Panc1 (cell line): ENCODE data around the gene AMIGO2. TPM values are rescaled to one million over a fixed set of nuclear protein-coding genes. Genes with fewer than 3 reads are reported as not detected.

ENCODE experiments used
- ATAC-seq: fragments of 200-7000 bp; cut with Tn5 transposase; 2 replicates; pipeline ENCODE4 v1.9.1; 2020; ENCODE audit warnings: mild to moderate bottlenecking, moderate library complexity
- BruUV-seq: library from RNA; stranded (reverse); fragments of 400-500 nt; replicated peaks from 2 replicates; lab custom pipeline; 2021; lab: Mats Ljungman, UMichigan
- CTCF ChIA-PET: fragments of 300-600 bp; sonication (Branson Sonifier 250); formaldehyde crosslinking; loops from one replicate; lab custom pipeline; 2022; ENCODE audit warnings: antibody characterized with exemption; lab: Charles Lee
- POLR2A ChIA-PET: fragments of 300-600 bp; sonication (Branson Sonifier 250); formaldehyde crosslinking; loops from one replicate; lab custom pipeline; 2022; ENCODE audit warnings: antibody characterized with exemption; lab: Charles Lee
- DNase-seq: peaks from one replicate; pipeline ENCODE4 v3.0.0-alpha.2; 2010; ENCODE audit warnings: low read depth, low spot score
- H3K27ac ChIP-seq: 2 replicates; pipeline ENCODE4 v1.5.1; 2011; ENCODE audit warnings: mild to moderate bottlenecking, low read length, inconsistent platforms
- H3K27me3 ChIP-seq: fragments of 200-500 bp; sonication (Bioruptor generic); 2 replicates; pipeline ENCODE4 v1.6.0; 2014; ENCODE audit warnings: low read length, inconsistent platforms; ENCODE audit not compliant: control insufficient read depth, insufficient read depth
- H3K36me3 ChIP-seq: fragments of 200-500 bp; sonication (Bioruptor generic); 2 replicates; pipeline ENCODE4 v1.5.1; 2014; ENCODE audit warnings: inconsistent platforms, mild to moderate bottlenecking, low read length, moderate library complexity; ENCODE audit not compliant: control insufficient read depth, insufficient read depth
- H3K4me1 ChIP-seq: 2 replicates; pipeline ENCODE4 v1.5.1; 2011; ENCODE audit warnings: inconsistent platforms, mild to moderate bottlenecking, low read length, moderate library complexity; ENCODE audit not compliant: control insufficient read depth, insufficient read depth
- H3K4me3 ChIP-seq, 2 experiments: 2 replicates each; pipeline ENCODE4 v1.5.1; 2011 to 2012; ENCODE audit warnings: low read depth in 2 of 2, low read length in 2 of 2, mild to moderate bottlenecking in 2 of 2, inconsistent platforms in 1 of 2, moderate library complexity in 1 of 2
- H3K9me3 ChIP-seq: fragments of 200-500 bp; sonication (Bioruptor generic); 2 replicates; pipeline ENCODE4 v1.5.1; 2014; ENCODE audit warnings: low read depth, mild to moderate bottlenecking, inconsistent platforms, low read length, moderate library complexity; ENCODE audit not compliant: control insufficient read depth, insufficient read depth
- POLR2AphosphoS5 ChIP-seq: IDR thresholded peaks from 2 replicates; pipeline ENCODE4 v1.6.1; 2012; ENCODE audit warnings: mild to moderate bottlenecking, low read depth, low read length, moderate library complexity
- SIN3A ChIP-seq: IDR thresholded peaks from 2 replicates; pipeline ENCODE4 v1.6.1; 2012; ENCODE audit warnings: low read depth, mild to moderate bottlenecking, low read length, moderate library complexity, borderline replicate concordance; ENCODE audit not compliant: insufficient read depth
- in situ Hi-C: cut with HindIII; loops from 2 replicates; pipeline ENCODE4 v1.10.0; 2016; ENCODE audit warnings: low sequenced_read_pairs, low pct_unique_long_range_greater_than_20kb
- intact Hi-C: fragments of 100-400 bp; cut with micrococcal nuclease; formaldehyde crosslinking; loops from one replicate; pipeline ENCODE4 v1.10.0; 2022; ENCODE audit not compliant: unreplicated experiment
- total RNA-seq: library from RNA; stranded (reverse); gene quantifications from one replicate; pipeline ENCODE4 v1.2.1, GENCODE V29; 2021; ENCODE audit not compliant: unreplicated experiment
- TF ChIP-seq, protein P1 (sequence below), 2 experiments: IDR thresholded peaks; 2 replicates each; pipeline ENCODE4 v1.6.1; 2011 to 2012; ENCODE audit warnings: low read depth in 2 of 2, control low read depth in 1 of 2, low read length in 1 of 2, mild to moderate bottlenecking in 1 of 2, moderate library complexity in 1 of 2; ENCODE audit not compliant: insufficient read depth in 1 of 2
- TF ChIP-seq, protein P2 (sequence below): fragments of 450-650 bp; IDR thresholded peaks from 2 replicates; pipeline ENCODE4 v1.5.1; 2017; ENCODE audit warnings: mild to moderate bottlenecking

The AMIGO2 gene
- total RNA-seq, 1 experiment from 2014 or later, result 21.8 TPM

DNA sequence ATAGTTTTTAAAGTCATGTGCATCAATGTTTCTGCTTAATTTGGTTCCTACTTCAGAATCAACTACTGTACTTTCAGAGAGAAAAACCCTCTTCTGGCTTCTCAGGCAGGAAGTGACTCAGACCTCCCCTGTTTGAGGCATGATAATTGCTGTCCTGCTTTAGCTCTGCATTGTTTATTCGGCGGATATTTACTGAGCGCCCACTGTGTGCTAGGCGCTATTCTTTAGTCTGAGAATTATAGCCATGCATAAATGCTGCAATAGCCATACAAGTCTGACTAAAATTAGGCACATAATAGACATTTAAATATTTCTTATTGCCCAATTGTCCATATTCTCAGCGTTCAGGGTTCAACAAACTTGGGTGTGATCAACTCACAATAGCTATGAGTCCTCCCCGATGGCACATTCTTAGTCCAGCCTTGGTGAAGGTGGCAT lies 6.1 kb upstream of the AMIGO2 start:
- H3K27me3 ChIP-seq, result no peaks in the 10 kb centered on the region
- ChIA-PET CTCF (interaction anchor here (0.7 kb wide), 1 partner anchor 729 kb away, joined by 15 read pairs; no protein-coding TSS in a partner anchor), POLR2A (no interaction called here)
- peak overlapping the region in 1 of 2 experiments; percentile 19; a peak in 2 of 4 replicates for H3K4me3 ChIP-seq
- peak overlapping the region; percentile 86 for H3K27ac ChIP-seq
- ATAC-seq (peak; percentile 69), DNase-seq (no peak)
- H3K36me3 ChIP-seq, result no peaks in the 10 kb centered on the region
- H3K4me1 ChIP-seq, result peaks cover 77% of the 10 kb centered on the region
- TF ChIP-seq SIN3A (no peak), POLR2AphosphoS5 (peak; percentile 55; the same call in 1 of the 2 replicates)
- intact Hi-C loops, result no loop called here
- H3K9me3 ChIP-seq, result no peaks in the 10 kb centered on the region; the same call in 1 of the 2 replicates
- no TSS peak for BruUV-seq
- in situ Hi-C loops, result no loop called here

DNA sequence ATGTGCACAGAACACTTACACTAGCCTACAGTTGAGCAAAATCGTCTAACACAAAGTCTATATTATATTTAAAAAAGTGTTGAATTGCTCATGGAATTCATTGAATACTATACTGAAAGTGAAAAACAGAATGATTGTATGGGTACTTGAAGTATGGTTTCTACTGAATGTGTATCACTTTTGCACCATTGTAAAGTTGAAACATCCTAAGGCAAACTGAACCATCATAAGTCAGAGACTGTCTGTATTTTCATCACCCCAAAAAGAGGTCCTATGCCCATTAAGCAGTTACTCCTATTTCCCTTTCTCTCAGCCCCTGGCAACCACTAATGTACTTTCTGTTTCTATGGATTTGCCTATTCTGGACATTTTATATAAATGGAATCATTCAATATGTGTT lies 4.4 kb upstream of the AMIGO2 start:
- BruUV-seq, result no TSS peak
- intact Hi-C loops (loop anchor here (5.0 kb wide), 1 partner anchor 223 kb away; no protein-coding TSS in a partner anchor), in situ Hi-C loops (no loop called here)
- ATAC-seq, result no peak
- no peaks in the 10 kb centered on the region for H3K9me3 ChIP-seq
- no peak for DNase-seq
- H3K36me3 ChIP-seq, result no peaks in the 10 kb centered on the region; the same call in 1 of the 2 replicates
- TF ChIP-seq, protein P1, sequence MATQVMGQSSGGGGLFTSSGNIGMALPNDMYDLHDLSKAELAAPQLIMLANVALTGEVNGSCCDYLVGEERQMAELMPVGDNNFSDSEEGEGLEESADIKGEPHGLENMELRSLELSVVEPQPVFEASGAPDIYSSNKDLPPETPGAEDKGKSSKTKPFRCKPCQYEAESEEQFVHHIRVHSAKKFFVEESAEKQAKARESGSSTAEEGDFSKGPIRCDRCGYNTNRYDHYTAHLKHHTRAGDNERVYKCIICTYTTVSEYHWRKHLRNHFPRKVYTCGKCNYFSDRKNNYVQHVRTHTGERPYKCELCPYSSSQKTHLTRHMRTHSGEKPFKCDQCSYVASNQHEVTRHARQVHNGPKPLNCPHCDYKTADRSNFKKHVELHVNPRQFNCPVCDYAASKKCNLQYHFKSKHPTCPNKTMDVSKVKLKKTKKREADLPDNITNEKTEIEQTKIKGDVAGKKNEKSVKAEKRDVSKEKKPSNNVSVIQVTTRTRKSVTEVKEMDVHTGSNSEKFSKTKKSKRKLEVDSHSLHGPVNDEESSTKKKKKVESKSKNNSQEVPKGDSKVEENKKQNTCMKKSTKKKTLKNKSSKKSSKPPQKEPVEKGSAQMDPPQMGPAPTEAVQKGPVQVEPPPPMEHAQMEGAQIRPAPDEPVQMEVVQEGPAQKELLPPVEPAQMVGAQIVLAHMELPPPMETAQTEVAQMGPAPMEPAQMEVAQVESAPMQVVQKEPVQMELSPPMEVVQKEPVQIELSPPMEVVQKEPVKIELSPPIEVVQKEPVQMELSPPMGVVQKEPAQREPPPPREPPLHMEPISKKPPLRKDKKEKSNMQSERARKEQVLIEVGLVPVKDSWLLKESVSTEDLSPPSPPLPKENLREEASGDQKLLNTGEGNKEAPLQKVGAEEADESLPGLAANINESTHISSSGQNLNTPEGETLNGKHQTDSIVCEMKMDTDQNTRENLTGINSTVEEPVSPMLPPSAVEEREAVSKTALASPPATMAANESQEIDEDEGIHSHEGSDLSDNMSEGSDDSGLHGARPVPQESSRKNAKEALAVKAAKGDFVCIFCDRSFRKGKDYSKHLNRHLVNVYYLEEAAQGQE (IDR thresholded peaks at IDR 0.05; ENCODE audit: insufficient read depth in 1 of 2, low read depth in 2 of 2, low read length in 1 of 2), result no peak
- TF ChIP-seq, protein P2, sequence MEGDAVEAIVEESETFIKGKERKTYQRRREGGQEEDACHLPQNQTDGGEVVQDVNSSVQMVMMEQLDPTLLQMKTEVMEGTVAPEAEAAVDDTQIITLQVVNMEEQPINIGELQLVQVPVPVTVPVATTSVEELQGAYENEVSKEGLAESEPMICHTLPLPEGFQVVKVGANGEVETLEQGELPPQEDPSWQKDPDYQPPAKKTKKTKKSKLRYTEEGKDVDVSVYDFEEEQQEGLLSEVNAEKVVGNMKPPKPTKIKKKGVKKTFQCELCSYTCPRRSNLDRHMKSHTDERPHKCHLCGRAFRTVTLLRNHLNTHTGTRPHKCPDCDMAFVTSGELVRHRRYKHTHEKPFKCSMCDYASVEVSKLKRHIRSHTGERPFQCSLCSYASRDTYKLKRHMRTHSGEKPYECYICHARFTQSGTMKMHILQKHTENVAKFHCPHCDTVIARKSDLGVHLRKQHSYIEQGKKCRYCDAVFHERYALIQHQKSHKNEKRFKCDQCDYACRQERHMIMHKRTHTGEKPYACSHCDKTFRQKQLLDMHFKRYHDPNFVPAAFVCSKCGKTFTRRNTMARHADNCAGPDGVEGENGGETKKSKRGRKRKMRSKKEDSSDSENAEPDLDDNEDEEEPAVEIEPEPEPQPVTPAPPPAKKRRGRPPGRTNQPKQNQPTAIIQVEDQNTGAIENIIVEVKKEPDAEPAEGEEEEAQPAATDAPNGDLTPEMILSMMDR, result no peak
- peak overlapping the region in 1 of 2 experiments; percentile 34; a peak in 2 of 4 replicates for H3K4me3 ChIP-seq
- ChIA-PET CTCF (interaction anchor here (0.6 to 2.3 kb wide), 2 partner anchors 13 to 222 kb away, joined by 4 to 7 read pairs; no protein-coding TSS in a partner anchor), POLR2A (no interaction called here)
- H3K27ac ChIP-seq, result peak overlapping the region; percentile 86
- H3K4me1 ChIP-seq, result peaks cover 77% of the 10 kb centered on the region
- H3K27me3 ChIP-seq, result no peaks in the 10 kb centered on the region
